Stomach (tissue), 9 donors: Measurements from ENCODE around the gene GHITM. TPM values are rescaled to one million over a fixed set of nuclear protein-coding genes. Genes with fewer than 3 reads are reported as not detected.

Source experiments
- DNase-seq, 2 donors: peaks; one replicate each; pipeline versions ENCODE4 v3.0.0 to v3.0.0-alpha.2; 2013 to 2019
- H3K27ac ChIP-seq, 5 donors: fragments of 200-600 bp in 4 of 5; sonication (generic) in 4 of 5; one replicate each; pipeline ENCODE4 v1.5.1; 2013 to 2019; ENCODE audit warnings: mild to moderate bottlenecking in 1 of 5, moderate library complexity in 1 of 5
- H3K27me3 ChIP-seq, 3 donors: fragments of 200-600 bp; sonication (generic); one replicate each; pipeline ENCODE4 v1.5.1; 2017 to 2019; ENCODE audit warnings: mixed run types in 1 of 3
- H3K36me3 ChIP-seq, 4 donors: fragments of 200-600 bp; sonication (generic); 1 replicate in 3 of 4; 2 replicates in 1 of 4; pipeline ENCODE4 v1.5.1; 2016 to 2019
- H3K4me1 ChIP-seq, 4 donors: fragments of 200-600 bp; sonication (generic); one replicate each; pipeline ENCODE4 v1.5.1; 2016 to 2019
- H3K4me3 ChIP-seq, 4 donors: fragments of 200-600 bp; sonication (generic) in 3 of 4; one replicate each; pipeline ENCODE4 v1.5.1; 2016 to 2019; ENCODE audit warnings: mild to moderate bottlenecking in 1 of 4
- H3K9me3 ChIP-seq, 4 donors: fragments of 200-600 bp; sonication (generic); one replicate each; pipeline ENCODE4 v1.5.1; 2016 to 2019
- CTCF ChIP-seq, 7 experiments: fragments of 450-650 bp in 4 of 7; fragments of 200-600 bp in 3 of 7; sonication (generic) in 3 of 7; IDR thresholded peaks; one replicate each; pipeline ENCODE4 v1.5.1; 2016 to 2019; ENCODE audit warnings: antibody characterized with exemption in 7 of 7, control low read depth in 2 of 7, mild to moderate bottlenecking in 1 of 7
- EP300 ChIP-seq: sonication (generic); formaldehyde crosslinking; IDR thresholded peaks from one replicate; pipeline ENCODE4 v1.6.1; 2017; ENCODE audit warnings: antibody characterized with exemption
- POLR2A ChIP-seq, 4 donors: fragments of 450-650 bp; IDR thresholded peaks; one replicate each; pipeline ENCODE4 v1.6.1; 2016; ENCODE audit warnings: antibody characterized with exemption in 4 of 4, control low read depth in 2 of 4, mild to moderate bottlenecking in 1 of 4, moderate library complexity in 1 of 4
- POLR2AphosphoS5 ChIP-seq, 3 donors: sonication (generic); formaldehyde crosslinking; IDR thresholded peaks; one replicate each; pipeline ENCODE4 v1.6.1; 2016; ENCODE audit warnings: antibody characterized with exemption in 3 of 3
- WGBS, 5 donors: extraction: QIAGEN DNeasy Blood & Tissue Kit in 3 of 5; methylation state at CpG; one replicate each; pipeline versions ENCODE4 v1.1.5 to v1.1.7; 2013 to 2018; 5-methylcytosine and 5-hydroxymethylcytosine counted together
- intact Hi-C: fragments of 100-400 bp; cut with DNase I; formaldehyde crosslinking; loops from one replicate; pipeline ENCODE4 v1.15.1; 2023; ENCODE audit warnings: low total_unique reads
- polyA plus RNA-seq, 3 donors: library from polyadenylated mRNA; stranded (reverse); fragments of 200-250 nt; gene quantifications; one replicate each; pipeline ENCODE4 v1.2.3, GENCODE V29; 2013
- total RNA-seq, 5 donors: library from RNA; depleted of rRNA; stranded (reverse); fragments of >200 nt; gene quantifications; one replicate each; pipeline versions ENCODE4 v1.1.0 to v1.2.3, GENCODE V29; 2014 to 2016
- donor health status: healthy with polysubstance abuse.
- donor health status: Bipolar disorder and iron deficiency.
- donor health status: healthy.

The GHITM gene
- total and polyA plus RNA-seq, 8 donors = 17.5 to 186 (median 106) TPM

- no peak overlapping the region for H3K27ac ChIP-seq
- no peaks in the 10 kb centered on the region for H3K36me3 ChIP-seq
- WGBS, 5 donors = 77 to 91% (median 86%) methylated on average over 5 of the region's 5 CpGs
- no peaks in the 10 kb centered on the region for H3K9me3 ChIP-seq
- DNase-seq = no peak
- no peaks in the 10 kb centered on the region for H3K4me1 ChIP-seq
- H3K4me3 ChIP-seq = no peak overlapping the region
- no peak for TF ChIP-seq POLR2AphosphoS5 (IDR thresholded peaks at IDR 0.05)
- TF ChIP-seq CTCF (IDR thresholded peaks at IDR 0.05) = no peak
- no peak for TF ChIP-seq POLR2A (IDR thresholded peaks at IDR 0.05)
- no peak for TF ChIP-seq EP300
- intact Hi-C loops = no loop called here
- peaks cover 0 to 18% (median 5%) of the 10 kb centered on the region in 3 donors for H3K27me3 ChIP-seq
Observed at GRCh38 chr10:84181631-84182030, 42.3 kb downstream of the GHITM start.

GRCh38 chr10:84184517-84184916 lies 45.2 kb downstream of the GHITM start:
- Histone ChIP-seq H3K27me3 (peaks cover 0 to 36% (median 5%) of the 10 kb centered on the region in 3 donors), H3K27ac (no peak overlapping the region), H3K4me3 (no peak overlapping the region), H3K4me1 (no peaks in the 10 kb centered on the region), H3K36me3 (no peaks in the 10 kb centered on the region), H3K9me3 (no peaks in the 10 kb centered on the region)
- intact Hi-C loops = no loop called here
- WGBS, 5 donors = 52 to 63% (median 59%) methylated on average over 4 of the region's 4 CpGs
- no peak for DNase-seq
- TF ChIP-seq POLR2AphosphoS5 (IDR thresholded peaks at IDR 0.05) (no peak), EP300 (no peak), POLR2A (IDR thresholded peaks at IDR 0.05) (no peak), CTCF (IDR thresholded peaks at IDR 0.05) (no peak)

GRCh38 chr10:84185526-84186175 lies 46.3 kb downstream of the GHITM start:
- 54 to 60% (median 57%) methylated on average over 11 of the region's 11 CpGs for WGBS, 5 donors
- intact Hi-C loops = no loop called here
- Histone ChIP-seq H3K27me3 (peaks cover 0 to 42% (median 5%) of the 10 kb centered on the region in 3 donors), H3K9me3 (no peaks in the 10 kb centered on the region), H3K4me3 (no peak overlapping the region), H3K36me3 (no peaks in the 10 kb centered on the region), H3K4me1 (no peaks in the 10 kb centered on the region), H3K27ac (no peak overlapping the region)
- TF ChIP-seq POLR2A (IDR thresholded peaks at IDR 0.05) = no peak
- TF ChIP-seq POLR2AphosphoS5 (IDR thresholded peaks at IDR 0.05) = no peak
- TF ChIP-seq CTCF (IDR thresholded peaks at IDR 0.05) = no peak
- no peak for TF ChIP-seq EP300
- DNase-seq = no peak

GRCh38 chr10:84188815-84189214 lies 49.5 kb downstream of the GHITM start:
- TF ChIP-seq POLR2A (IDR thresholded peaks at IDR 0.05) (no peak), EP300 (no peak), CTCF (IDR thresholded peaks at IDR 0.05) (no peak)
- intact Hi-C loops = no loop called here
- no peak for DNase-seq
- no peaks in the 10 kb centered on the region for H3K36me3 ChIP-seq
- peaks cover 0 to 70% (median 12%) of the 10 kb centered on the region in 3 donors for H3K27me3 ChIP-seq
- no peak overlapping the region for H3K4me3 ChIP-seq
- H3K4me1 ChIP-seq = peaks cover 0 to under 1% (median 0%) of the 10 kb centered on the region in 4 donors
- no peak overlapping the region for H3K27ac ChIP-seq
- WGBS, 5 donors = 53 to 70% (median 67%) methylated on average over 3 of the region's 3 CpGs
- no peaks in the 10 kb centered on the region for H3K9me3 ChIP-seq
